ENCODE results near the gene TNF. TPM values are rescaled to one million over a fixed set of nuclear protein-coding genes. Genes with fewer than 3 reads are reported as not detected.

The TNF gene
- total RNA-seq, 1 donor from 2014 or later, result 14.2 TPM

DNA sequence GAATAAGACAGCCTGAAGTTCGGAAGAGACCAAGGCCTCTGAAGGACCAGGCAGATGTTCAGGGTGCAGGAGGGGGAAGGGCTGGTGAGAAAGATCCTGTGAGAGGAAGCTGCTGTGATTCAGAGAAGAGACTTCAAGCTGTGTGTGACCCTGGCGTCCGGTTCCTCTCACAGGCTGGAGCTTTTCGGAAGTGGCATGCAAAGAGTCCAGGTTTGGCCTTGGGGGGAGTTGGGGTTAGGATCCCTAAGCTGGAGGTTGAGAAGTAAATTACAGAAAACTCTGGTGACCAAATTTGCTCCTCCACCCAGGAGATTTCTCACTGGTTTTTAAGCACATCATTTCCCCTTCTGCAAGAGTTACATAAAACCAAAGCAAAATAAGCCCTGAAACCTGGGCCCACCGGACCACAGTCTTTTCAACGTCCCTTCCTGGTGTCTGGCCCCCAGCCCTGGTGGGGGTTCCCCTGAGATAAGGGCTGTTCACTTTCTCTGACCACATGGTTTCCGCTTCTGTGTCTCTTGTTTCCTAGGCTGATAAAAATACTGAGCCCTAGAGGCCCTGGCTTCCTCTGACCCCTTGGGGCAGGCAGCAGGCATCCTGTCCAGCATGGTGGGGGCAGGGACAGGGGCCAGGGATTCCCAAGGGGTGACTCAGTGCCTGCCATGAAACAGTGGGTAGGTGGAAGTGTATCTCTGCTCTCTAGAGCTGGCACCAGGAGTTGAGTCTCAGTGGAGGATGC, 15.2 kb upstream of the TNF start:
- TF ChIP-seq, protein P1, sequence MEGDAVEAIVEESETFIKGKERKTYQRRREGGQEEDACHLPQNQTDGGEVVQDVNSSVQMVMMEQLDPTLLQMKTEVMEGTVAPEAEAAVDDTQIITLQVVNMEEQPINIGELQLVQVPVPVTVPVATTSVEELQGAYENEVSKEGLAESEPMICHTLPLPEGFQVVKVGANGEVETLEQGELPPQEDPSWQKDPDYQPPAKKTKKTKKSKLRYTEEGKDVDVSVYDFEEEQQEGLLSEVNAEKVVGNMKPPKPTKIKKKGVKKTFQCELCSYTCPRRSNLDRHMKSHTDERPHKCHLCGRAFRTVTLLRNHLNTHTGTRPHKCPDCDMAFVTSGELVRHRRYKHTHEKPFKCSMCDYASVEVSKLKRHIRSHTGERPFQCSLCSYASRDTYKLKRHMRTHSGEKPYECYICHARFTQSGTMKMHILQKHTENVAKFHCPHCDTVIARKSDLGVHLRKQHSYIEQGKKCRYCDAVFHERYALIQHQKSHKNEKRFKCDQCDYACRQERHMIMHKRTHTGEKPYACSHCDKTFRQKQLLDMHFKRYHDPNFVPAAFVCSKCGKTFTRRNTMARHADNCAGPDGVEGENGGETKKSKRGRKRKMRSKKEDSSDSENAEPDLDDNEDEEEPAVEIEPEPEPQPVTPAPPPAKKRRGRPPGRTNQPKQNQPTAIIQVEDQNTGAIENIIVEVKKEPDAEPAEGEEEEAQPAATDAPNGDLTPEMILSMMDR (conservative IDR thresholded peaks at IDR 0.05; ENCODE audit: low read depth, low read length), result peak; percentile 7
- no peak for DNase-seq (ENCODE audit: low read depth)
- H3K4me3 ChIP-seq (ENCODE audit: low read depth, low read length), result no peak overlapping the region

DNA sequence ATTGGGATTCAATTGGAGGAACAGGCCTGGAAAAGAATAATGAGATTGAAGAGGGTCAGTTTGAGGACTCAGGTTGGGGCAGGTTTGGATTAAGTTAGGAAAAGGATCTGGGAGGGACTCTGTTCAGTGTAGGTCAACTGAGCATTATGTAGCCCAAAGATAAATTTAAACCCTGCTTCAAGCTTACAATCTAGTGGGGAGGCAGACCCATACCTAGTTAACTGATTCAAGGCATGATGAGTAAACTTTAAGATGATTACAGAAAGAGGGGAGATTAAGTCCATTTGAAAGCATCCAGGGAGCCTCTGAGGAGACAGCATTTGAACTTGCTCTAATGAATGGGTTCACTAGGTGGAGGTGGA, 14.7 kb upstream of the TNF start:
- no peak overlapping the region for H3K4me3 ChIP-seq (ENCODE audit: low read depth, low read length)
- TF ChIP-seq, protein P1 (conservative IDR thresholded peaks at IDR 0.05; ENCODE audit: low read depth, low read length), result no peak
- DNase-seq (ENCODE audit: low read depth), result no peak

DNA sequence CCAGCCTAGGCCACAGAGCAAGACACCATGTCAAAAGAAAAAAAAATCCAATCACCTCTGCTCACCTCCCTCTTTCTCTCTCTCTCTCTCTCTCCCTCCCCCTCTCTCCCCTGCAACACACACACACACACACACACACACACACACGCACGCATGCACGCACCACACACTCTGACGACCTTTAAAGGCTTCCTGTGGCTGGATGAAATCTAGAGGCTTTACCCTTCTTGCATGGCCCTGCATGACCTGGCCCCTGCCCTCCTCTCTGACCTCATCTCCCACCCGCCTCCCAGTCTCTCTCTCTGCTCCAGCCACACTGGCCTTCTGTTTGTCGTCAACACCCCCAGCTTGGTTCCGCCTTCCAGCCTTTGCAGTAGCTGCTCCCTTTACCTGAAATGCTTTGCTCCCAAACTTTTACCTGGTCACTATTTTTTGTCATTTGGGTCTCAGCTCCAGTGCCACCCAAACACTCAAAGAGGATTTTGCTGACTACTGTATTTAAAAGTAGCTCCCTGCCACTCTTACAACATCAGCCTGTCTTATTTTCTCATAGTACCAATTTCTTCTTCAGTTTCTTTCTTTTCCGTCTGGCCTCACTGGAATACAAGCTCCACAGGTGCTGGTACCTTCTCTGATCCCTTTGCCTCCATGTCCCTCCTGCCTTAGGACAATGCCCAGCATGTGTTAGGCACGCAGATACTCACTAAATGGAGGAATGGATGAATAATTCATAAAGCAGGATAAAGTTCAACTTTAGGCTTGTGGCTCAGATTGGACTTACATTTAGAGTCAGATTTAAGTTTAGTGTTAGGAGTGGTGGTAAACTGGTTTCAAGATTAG, 7.6 kb upstream of the TNF start:
- TF ChIP-seq, protein P1 (conservative IDR thresholded peaks at IDR 0.05; ENCODE audit: low read depth, low read length), result no peak
- no peak for DNase-seq (ENCODE audit: low read depth)
- no peak overlapping the region for H3K4me3 ChIP-seq (ENCODE audit: low read depth, low read length)

DNA sequence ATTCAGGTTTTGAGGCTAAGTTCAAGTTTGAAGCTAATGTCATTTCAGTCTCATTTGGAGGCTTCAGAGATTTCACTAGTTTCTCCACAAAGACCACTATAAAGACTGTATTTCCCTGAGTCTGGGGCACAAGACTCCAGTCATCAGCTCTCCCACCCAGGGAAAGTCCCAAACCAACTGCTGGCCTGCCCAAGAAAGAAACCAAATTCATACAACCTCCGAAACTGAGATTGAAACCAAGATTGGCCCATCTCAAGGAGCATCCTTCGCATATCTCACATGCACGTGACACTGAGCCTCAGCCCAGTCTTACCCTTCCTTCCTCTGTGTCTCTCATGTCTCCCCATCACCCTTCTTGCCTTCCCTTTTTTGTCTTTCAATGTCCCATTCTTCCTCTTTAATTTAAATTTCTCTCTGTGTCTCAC, 6.8 kb upstream of the TNF start:
- no peak for DNase-seq (ENCODE audit: low read depth)
- no peak overlapping the region for H3K4me3 ChIP-seq (ENCODE audit: low read depth, low read length)
- TF ChIP-seq, protein P1 (conservative IDR thresholded peaks at IDR 0.05; ENCODE audit: low read depth, low read length), result no peak

DNA sequence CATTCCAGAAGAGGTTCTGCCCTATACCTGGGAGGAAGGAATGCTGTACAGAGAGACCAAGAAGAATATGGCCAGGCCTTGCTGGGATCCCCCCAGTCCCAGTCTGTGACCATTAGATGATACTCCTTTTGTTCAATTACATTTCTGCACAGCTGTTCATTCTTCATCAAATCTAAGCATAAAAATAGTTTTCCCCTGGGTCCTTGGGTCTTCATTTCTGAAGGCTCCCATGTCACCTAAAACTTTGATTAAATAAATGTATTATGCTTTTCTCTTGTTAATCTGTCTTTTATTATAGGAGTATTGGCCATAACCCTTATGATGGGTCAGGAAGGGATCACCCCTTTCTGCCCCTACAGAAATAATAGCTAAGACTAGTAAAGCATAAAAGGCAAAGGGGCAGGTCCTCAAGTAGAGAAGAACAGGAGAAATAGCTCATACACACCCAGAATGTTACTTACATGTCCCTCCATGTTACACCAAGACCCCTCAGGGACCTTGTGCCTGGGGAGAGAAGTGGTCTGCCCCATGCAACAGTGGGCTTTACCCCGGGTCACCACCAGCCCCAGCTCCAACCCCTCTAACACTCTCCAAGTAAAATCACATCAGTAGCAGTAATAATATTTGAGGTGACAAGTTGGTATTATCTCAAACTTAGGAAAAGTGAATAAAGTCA, 5.4 kb upstream of the TNF start:
- H3K4me3 ChIP-seq (ENCODE audit: low read depth, low read length), result no peak overlapping the region
- no peak for DNase-seq (ENCODE audit: low read depth)
- TF ChIP-seq, protein P1 (conservative IDR thresholded peaks at IDR 0.05; ENCODE audit: low read depth, low read length), result no peak

DNA sequence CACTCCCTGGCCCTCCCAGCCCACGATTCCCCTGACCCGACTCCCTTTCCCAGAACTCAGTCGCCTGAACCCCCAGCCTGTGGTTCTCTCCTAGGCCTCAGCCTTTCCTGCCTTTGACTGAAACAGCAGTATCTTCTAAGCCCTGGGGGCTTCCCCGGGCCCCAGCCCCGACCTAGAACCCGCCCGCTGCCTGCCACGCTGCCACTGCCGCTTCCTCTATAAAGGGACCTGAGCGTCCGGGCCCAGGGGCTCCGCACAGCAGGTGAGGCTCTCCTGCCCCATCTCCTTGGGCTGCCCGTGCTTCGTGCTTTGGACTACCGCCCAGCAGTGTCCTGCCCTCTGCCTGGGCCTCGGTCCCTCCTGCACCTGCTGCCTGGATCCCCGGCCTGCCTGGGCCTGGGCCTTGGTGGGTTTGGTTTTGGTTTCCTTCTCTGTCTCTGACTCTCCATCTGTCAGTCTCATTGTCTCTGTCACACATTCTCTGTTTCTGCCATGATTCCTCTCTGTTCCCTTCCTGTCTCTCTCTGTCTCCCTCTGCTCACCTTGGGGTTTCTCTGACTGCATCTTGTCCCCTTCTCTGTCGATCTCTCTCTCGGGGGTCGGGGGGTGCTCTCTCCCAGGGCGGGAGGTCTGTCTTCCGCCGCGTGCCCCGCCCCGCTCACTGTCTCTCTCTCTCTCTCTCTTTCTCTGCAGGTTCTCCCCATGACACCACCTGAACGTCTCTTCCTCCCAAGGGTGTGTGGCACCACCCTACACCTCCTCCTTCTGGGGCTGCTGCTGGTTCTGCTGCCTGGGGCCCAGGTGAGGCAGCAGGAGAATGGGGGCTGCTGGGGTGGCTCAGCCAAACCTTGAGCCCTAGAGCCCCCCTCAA, 3.1 kb upstream of the TNF start, which contains the start of gene LTA:
Gene LTA, plus strand, starts transcription at position 249 of the 871 bp plus-strand sequence. Its CDS starts 454 bp downstream, at position 703.
- DNase-seq (ENCODE audit: low read depth), result no peak
- H3K4me3 ChIP-seq (ENCODE audit: low read depth, low read length), result no peak within 1 kb of the TSS
- TF ChIP-seq, protein P1 (conservative IDR thresholded peaks at IDR 0.05; ENCODE audit: low read depth, low read length), result no peak
